ENCODE results near the gene SORCS2.

SORCS2 gene

DNA sequence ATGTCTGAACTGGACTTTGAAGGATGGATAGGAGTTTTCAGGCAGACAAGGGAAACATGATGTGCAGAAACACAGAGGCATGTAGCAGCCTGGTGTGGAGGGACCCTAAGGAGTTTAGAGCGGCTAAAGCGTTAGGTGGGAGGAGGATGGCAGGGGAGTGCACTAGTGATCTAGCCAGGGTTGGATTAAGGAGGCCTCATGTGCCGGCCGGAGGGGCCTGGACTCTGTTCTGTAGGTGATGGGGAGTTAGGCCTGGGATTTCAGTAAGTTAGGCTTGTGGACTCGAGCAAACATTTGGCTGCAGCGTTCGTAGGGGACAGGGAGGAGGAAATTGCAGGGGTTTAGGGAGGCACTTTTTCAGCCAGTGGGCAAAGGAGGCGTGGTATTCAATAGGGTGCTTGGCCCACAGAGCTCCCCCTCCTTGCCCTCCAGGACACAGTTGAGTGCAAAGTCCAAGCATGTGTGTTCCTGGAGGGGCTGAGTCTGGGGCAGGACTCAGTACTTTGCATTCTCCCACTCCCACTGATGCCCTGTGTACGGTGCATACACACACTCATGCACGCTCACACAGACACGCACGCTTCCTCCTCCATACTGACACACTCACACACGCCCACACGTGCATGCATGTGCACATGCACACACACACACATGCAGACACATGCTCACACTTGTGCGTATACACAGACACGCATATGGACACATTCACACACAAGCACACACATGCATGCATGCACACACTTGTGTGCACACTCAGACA is 223.8 kb downstream of the SORCS2 start:
- DNase-seq (ENCODE audit: low spot score): no peak

DNA sequence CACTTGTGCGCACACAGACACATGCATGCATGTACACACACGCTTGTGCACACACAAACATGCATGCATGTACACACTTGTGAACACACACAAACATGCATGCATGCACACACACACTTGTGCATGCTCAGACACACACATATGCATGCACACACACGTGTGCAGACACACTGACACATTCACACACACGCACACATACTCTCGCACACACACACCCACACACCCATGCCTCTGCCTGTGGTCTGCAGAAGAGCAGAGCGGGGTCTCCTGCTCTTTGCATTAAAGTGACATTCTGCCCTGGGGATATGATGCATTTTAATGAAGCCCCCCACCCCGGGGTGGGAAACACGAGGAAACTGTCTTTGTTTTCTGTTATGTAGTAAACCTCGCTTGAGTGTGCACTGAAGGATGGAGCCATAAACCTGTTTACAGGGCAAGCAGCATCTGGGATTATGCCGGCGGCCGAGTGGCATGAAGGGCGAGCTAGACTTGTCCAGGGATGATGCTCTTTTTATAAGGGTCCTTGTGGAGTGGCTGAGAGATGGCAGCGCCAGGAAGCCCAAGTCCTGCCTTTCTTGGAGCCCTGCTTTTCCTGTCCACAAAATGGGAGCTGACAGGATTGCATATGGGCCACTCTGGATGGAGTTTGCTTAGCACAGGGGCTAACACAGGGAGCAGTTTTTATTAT is 224.6 kb downstream of the SORCS2 start:
- no peak for DNase-seq (ENCODE audit: low spot score)

- no peak for DNase-seq (ENCODE audit: low spot score)
Observed at GRCh38 chr4:7417639-7418038, 225.3 kb downstream of the SORCS2 start.

- no peak for DNase-seq (ENCODE audit: low spot score)
Observed at GRCh38 chr4:7418131-7418943, 226.0 kb downstream of the SORCS2 start.

- no peak for DNase-seq (ENCODE audit: low spot score)
Observed at GRCh38 chr4:7419961-7420660, 227.8 kb downstream of the SORCS2 start.

DNA sequence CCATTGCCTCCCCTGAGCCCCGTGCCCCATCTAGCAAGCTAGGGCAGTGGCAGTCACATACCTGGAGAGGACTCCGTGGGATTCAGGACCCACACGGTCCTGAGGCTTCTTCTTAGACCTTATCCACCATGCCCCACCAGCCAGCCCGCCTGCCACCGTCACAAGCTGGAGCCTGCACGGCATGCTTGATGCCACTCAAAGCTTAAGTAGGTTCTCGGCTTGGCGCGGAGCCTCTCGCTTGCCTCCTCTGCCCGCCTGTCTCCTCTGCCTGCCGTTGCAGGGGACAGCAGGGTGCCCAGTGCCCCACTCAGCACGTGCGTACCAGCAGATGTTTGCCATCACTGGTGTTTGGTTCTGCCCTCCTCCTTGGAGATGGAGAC is 228.3 kb downstream of the SORCS2 start:
- no peak for DNase-seq (ENCODE audit: low spot score)

- DNase-seq (ENCODE audit: low spot score): no peak
Observed at GRCh38 chr4:7421356-7422150, 229.2 kb downstream of the SORCS2 start.

DNA sequence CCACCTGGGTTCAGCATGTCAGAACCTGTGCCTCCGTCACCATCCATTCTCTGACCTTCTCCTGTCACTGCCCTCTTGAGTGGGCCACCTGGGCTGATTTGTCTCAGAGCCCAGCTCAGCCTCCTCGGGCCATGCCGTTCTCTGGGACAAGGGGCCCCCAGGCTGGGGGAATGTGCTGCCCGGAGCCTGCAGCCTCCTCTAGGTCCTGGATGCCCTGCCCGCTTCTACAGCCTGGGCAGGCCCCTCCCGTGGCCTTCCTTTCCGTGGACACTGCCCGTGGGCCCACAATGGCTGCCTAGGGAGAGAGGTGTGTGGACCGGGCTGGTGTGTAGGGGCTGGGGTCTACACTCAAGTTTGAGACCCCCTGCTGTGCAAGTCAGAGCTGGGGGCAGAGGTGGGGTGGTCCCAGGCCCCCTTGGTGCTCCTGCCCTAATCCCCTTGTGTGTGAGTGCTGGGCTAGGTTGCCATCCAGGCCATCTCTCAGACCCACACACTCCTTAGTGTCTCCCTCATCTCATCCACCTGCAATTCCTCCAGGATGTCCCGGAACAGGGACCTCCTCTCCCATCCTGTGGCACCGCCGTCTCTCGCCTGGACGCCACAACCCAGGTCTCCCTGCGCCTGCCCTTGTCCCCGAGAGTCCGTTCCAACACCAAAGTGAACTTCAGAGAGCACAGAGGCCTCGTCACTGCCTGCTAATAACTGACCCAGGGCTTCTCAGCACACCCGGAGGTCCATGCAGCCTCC is 230.0 kb downstream of the SORCS2 start:
- DNase-seq (ENCODE audit: low spot score): no peak

DNA sequence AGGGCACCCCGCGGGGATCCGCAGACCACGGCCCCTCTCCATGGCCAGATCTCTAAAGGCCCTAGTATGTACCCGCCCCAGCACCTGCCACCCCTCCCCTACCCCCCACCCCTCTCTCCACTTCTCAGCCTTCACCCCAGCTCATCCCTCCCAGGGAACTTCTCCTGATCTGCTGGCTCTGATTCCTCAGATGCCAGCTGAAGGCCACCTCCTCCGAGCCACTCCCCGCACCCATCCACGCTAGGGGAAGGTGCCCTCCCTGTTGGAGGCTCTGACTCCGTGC is 230.5 kb downstream of the SORCS2 start:
- no peak for DNase-seq (ENCODE audit: low spot score)

GRCh38 chr4:7423391-7423790 is 231.1 kb downstream of the SORCS2 start:
- DNase-seq (ENCODE audit: low spot score): no peak

GRCh38 chr4:7423801-7424552 is 231.6 kb downstream of the SORCS2 start:
- no peak for DNase-seq (ENCODE audit: low spot score)

- DNase-seq (ENCODE audit: low spot score): no peak
Observed at GRCh38 chr4:7424553-7425111, 232.3 kb downstream of the SORCS2 start.

- no peak for DNase-seq (ENCODE audit: low spot score)
Observed at GRCh38 chr4:7425124-7425523, 232.8 kb downstream of the SORCS2 start.

- no peak for DNase-seq (ENCODE audit: low spot score)
Observed at GRCh38 chr4:7425591-7426468, 233.5 kb downstream of the SORCS2 start.

GRCh38 chr4:7426525-7427171 is 234.3 kb downstream of the SORCS2 start:
- DNase-seq (ENCODE audit: low spot score): no peak

DNA sequence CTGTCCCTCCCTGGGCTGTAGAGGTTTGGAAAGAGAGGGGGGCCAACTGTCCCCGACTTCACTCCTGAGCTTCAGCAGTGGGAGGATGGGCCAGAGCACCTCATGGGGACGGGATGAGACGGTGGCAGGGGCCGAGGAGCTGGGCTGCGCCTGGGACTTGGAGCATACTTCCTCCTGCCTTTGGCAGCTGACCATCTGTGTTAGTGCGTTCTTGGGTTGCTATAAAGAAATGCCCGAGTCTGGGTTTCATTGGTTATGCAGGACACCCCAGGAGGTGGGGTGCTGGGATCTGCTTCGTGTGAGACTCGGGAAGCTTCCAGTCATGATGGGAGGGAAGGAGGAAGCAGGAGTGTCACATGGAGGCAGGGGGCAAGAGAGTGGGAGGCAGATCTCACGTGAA is 235.0 kb downstream of the SORCS2 start:
- DNase-seq (ENCODE audit: low spot score): no peak

DNA sequence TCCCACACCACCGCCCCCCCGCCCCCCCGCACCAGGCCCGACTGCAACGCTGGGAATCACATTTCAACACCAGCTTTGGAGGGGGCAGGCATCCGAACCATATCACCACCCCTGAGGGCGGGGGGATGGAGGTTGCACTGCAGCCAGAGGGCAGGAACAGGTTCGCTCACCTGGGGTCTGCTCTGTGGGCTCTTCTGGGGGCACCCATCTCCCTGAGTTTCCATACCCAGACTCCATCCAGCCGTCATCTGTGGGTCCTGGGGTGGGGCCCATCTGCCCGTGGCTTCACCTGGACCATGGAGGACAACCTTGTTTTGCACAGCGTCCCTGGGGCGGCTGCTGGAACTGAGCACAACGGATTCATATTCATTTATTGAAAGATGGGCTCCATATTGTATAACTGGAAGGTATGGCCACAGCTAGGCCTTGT is 235.5 kb downstream of the SORCS2 start:
- no peak for DNase-seq (ENCODE audit: low spot score)

Measured in CD4-positive, alpha-beta T cell treated with Interleukin-2 at 100 ng/mL for 4 hours (primary cell).